Measurements from ENCODE around the gene EDARADD. TPM values are rescaled to one million over a fixed set of nuclear protein-coding genes. Genes with fewer than 3 reads are reported as not detected.
A peak's percentile ranks its signal among the peaks of the same experiment; 100 is the strongest.
"Not testable (repeated sequence)": the region's sequence is repeated elsewhere in the genome, so short reads cannot be mapped to it uniquely, and the experiment has no call there.

EDARADD gene
- total RNA-seq, 1 donor from 2014 or later, result 0.35 TPM

GRCh38 chr1:236484310-236484971 is 90.4 kb downstream of the EDARADD start:
- peak; percentile 60 for DNase-seq (ENCODE audit: low spot score)

GRCh38 chr1:236486356-236487002 is 92.4 kb downstream of the EDARADD start:
- no peak for DNase-seq (ENCODE audit: low spot score)

- not testable (repeated sequence) for DNase-seq (ENCODE audit: low spot score)
Measured at GRCh38 chr1:236489161-236489560, 95.1 kb downstream of the EDARADD start.

- no peak for DNase-seq (ENCODE audit: low spot score)
Measured at GRCh38 chr1:236489710-236490377, 95.8 kb downstream of the EDARADD start.

GRCh38 chr1:236491469-236492136 is 97.5 kb downstream of the EDARADD start:
- DNase-seq (ENCODE audit: low spot score), result peak; percentile 57

- no peak for DNase-seq (ENCODE audit: low spot score)
Measured at GRCh38 chr1:236492378-236492777, 98.3 kb downstream of the EDARADD start.

- DNase-seq (ENCODE audit: low spot score), result no peak
Measured at GRCh38 chr1:236494082-236494481, 100.0 kb downstream of the EDARADD start.

GRCh38 chr1:236494586-236495466 is 100.7 kb downstream of the EDARADD start:
- DNase-seq (ENCODE audit: low spot score), result no peak

GRCh38 chr1:236495467-236496112 is 101.5 kb downstream of the EDARADD start:
- DNase-seq (ENCODE audit: low spot score), result no peak

GRCh38 chr1:236497908-236498307 is 103.8 kb downstream of the EDARADD start:
- no peak for DNase-seq (ENCODE audit: low spot score)

GRCh38 chr1:236501093-236501492 is 107.0 kb downstream of the EDARADD start:
- DNase-seq (ENCODE audit: low spot score), result no peak

- no peak for DNase-seq (ENCODE audit: low spot score)
Measured at GRCh38 chr1:236502579-236502971, 108.5 kb downstream of the EDARADD start.

- no peak for DNase-seq (ENCODE audit: low spot score)
Measured at GRCh38 chr1:236502972-236503639, 109.0 kb downstream of the EDARADD start.

GRCh38 chr1:236504338-236504737 is 110.3 kb downstream of the EDARADD start:
- not testable (repeated sequence) for DNase-seq (ENCODE audit: low spot score)

- DNase-seq (ENCODE audit: low spot score), result no peak
Measured at GRCh38 chr1:236507022-236507700, 113.1 kb downstream of the EDARADD start.

- no peak for DNase-seq (ENCODE audit: low spot score)
Measured at GRCh38 chr1:236508593-236509027, 114.5 kb downstream of the EDARADD start.

GRCh38 chr1:236509203-236509602 is 115.1 kb downstream of the EDARADD start:
- no peak for DNase-seq (ENCODE audit: low spot score)

GRCh38 chr1:236509647-236510401 is 115.7 kb downstream of the EDARADD start:
- no peak for DNase-seq (ENCODE audit: low spot score)

Data from mesenteric fat pad (tissue), 1 donor.